Jurkat, Clone E6-1 (cell line): ENCODE measurements around the gene PTPRN2.

Experiments
- DNase-seq: peaks from one replicate; pipeline ENCODE4 v3.0.0-alpha.2; 2011; ENCODE audit warnings: low read depth, low spot score
- H3K4me3 ChIP-seq: 2 replicates; pipeline ENCODE4 v1.5.1; 2011; ENCODE audit warnings: mild to moderate bottlenecking, low read length, control low read depth, moderate library complexity

The PTPRN2 gene

DNA sequence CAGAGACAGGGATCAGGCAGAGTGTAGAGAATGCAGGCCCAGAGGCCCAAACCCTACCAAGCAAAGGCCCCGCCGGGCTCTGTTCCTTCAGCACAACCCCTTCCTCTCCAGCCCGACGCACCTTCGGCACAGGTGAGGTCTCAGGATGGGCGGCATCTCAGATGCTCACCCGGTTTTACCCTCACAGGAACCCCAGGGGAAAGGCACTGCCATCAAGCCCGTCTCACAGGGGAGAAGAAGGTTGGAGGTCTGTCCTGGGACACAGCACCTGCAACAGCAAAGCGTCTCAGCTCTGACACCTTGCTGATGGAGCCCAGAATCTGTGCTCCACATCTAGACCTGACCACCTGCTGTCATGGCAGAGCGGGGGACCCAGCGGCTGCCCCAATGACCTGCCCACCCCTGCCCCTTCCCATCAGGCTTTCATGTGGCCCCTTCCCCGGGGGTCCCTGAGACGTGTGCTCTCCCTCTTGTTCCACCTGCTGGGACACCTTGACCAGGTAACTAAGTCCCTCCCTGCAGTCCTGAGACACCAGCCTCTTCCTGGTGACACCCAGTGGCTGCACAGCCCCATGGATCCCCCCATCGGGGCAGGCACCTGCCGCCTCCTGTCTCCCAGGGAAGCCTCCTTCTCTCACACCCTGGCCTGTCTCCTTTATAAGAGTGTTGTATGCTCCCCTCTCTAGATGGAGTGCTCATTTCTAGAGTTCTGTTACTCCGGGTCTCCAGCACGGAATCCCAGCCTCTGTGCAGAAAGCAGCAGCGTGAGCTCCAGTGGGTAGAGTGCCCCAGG, 935.3 kb downstream of the PTPRN2 start:
- no peak overlapping the region for H3K4me3 ChIP-seq
- no peak for DNase-seq

DNA sequence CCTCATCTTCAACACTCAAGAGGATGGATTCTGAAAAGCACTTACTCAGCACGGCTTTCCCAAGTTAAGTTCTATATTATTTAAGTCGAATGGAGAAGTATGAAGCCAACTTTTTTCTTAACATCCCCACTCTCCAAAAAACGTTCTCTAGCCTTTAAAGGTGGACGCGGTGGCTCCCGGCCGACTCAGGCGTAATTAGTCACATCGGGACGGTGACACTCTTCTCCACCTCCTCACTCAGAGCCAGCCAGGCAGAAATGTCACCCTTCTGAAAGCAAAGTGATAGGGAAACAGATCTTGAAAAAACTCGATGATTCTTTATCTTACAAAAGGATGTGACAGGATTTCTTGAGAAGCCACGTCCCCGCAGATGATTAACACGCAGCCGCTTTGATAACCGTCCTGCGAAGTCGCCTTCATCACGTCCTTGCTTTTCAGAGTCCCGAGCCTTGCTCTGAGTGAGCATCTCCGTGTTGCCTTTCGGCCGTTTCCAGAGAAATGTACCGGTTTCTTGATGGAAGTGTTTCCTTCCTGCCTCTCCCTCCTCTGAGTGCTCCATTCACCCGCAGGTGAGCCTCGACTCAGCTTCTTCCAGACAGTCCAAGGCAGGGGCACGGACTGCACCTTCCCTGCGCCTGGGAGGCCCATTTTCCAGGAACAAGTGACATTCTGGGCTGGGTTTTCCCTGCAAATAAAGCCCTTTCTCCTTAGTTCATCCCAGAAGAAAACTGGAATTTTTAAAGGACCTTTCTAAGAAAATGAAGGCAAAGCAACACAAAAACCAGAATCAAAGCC, 936.1 kb downstream of the PTPRN2 start:
- H3K4me3 ChIP-seq = no peak overlapping the region
- no peak for DNase-seq

DNA sequence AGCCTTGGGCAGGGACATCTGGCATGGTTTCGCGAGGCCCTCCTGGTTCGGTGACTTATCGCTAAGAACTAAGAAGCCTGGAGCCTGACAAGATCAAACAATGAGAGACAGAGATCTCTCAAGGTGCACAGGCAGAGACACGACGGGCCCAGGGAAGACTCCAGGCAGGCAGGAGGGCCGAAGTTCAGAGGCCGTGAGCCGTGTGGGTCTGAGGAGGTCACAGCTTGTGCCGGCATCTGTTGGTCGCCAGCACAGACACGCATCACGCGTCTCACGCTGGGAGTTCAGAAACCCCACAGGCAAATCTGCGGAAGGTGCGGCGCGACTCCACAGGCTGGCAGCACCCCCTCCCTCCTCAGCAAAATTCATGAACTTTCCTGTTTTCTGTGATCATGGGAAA, 936.8 kb downstream of the PTPRN2 start:
- DNase-seq = no peak
- no peak overlapping the region for H3K4me3 ChIP-seq

DNA sequence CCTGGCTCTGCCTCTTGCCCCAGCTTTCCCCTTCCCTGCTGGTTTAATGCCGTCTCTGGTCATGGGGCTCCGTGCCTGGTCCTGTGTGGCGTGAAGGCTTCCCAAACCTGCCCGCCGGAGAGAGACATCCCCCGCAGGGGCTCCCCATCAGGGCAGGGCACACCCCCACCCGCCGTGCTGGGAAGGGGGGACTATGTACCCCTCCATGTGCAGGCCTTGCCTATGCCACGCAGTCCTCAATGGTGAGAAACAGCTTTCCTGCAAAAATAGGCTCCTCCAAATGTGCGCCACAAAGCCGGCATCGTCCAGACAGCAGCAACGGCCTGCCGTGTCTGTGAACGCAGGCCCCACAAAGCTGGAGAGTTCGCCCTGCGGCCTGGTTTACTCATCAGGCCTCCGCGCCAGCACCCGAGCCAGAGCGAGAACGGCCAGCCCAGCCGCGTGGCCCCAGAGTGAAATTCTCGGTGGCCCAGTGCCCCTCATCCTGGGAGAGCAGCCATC, 937.4 kb downstream of the PTPRN2 start:
- DNase-seq = no peak

DNA sequence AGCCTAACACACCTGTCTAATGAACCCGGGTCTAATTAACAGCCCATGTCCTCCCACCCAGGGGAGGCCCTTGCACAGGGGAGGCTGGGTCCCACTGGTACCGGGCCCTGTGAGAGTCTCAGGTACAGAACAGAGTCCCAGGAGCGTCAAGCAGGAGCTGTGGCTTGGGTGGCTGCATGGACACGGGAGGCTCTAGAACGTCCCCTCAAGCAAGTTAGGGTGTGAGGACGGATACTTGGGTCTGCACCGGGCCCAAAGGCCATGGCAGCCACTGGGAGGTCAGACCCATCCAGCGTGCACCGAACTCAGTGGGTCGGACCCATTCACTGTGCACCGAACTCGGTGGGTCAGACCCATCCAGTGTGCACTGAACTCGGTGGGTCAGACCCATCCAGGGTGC, 941.1 kb downstream of the PTPRN2 start:
- DNase-seq = no peak
- H3K4me3 ChIP-seq = no peak overlapping the region

More for the DNA sequence above, 937.4 kb downstream of the PTPRN2 start:
- no peak overlapping the region for H3K4me3 ChIP-seq

DNA sequence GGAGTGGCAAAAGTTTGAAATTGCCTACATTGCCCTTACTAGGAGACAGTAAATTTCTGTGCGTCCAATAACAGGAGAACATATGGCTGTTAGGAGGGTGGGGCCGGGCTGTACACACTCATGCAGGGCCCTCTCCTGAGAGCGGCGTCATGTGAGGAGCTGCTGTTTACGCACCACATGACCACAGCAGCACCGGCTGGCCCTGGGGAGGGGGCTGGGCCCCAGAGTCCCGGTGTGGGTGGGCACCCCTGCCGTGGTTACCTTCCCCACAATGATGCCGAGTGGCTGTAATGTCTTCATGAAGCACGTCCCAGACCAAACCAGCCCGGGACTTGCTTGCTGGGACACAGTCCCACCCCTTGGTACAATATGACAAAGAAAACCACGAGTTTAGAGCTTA, 942.1 kb downstream of the PTPRN2 start:
- DNase-seq = no peak
- no peak overlapping the region for H3K4me3 ChIP-seq

DNA sequence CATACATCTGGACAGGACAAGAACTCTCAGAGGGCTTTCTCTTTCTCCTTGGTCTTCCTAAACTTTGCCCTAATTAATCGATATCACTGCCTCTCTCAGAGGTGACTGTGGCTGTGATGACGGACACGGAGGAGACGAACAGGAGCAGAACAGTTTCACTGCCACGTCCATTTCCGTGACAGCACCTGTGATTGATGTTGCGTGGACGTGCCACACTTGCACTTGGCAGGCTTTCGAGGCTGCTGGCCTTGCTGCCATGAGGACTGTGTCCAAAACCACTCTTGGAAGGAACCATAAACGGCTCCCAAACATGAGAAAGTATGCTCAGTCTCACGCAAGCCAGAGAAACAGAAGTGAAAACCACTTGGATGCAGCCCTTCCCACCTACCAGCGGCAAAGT, 942.7 kb downstream of the PTPRN2 start:
- DNase-seq = no peak
- no peak overlapping the region for H3K4me3 ChIP-seq

DNA sequence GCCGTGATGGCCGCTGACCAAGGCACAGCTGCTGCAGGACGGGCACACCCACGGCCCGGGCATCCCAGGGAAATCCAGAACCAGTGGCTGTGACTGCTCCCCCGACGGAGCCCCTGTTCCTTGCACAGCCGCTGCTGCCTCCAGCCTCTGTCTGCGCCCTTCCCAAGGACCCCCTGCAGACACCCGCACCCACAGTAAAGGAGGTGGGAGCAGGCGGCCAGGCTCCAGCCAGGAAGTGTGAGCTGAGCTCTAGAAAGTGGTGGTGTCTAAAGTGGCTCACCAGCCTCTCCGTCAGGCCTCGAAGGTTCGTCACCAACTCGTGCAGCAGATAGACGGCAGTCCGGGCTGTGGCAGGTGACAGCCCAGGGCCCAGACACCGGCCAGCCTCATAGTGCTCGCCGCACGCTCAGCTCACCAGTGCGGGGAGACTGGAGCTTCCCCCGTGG, 944.1 kb downstream of the PTPRN2 start:
- no peak for DNase-seq
- H3K4me3 ChIP-seq = no peak overlapping the region

DNA sequence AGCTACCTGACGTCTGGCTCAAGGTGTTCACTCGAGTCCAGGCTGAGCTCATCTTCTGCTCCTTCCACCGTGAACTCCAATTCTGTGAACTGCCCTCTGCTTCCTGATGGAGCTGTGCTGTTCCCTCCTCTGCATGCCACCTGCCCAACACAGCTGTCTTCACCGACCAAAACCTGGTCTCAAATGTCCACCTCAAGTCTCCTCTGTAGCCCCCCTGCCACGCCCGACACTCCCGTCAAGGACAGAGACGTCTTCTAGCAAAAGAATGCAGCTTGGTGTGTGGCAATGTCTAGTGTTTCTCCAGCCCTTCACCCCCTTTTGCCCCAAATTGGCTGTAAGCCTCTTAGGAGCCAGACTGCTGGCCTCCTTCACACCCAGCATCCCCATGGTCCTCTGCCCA, 945.8 kb downstream of the PTPRN2 start:
- DNase-seq = no peak
- H3K4me3 ChIP-seq = no peak overlapping the region

DNA sequence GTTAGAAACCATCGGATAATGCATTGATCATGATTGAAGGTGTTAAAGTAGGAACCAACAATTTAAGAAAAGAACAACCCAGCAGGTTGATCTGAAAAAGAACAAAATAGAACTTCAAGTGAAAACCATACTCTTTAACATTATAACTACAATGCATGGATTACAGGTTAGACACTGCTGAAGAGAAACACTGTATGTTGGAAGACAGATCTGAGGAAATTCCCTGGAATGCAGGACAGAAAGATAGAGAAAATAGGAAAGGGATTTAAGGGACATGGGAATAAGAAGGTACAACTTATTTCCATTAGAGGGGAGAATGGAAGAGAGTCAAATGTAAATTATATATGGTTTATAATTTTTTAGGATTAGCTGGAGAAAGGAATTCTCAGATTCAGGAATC, 947.5 kb downstream of the PTPRN2 start:
- H3K4me3 ChIP-seq = no peak overlapping the region
- no peak for DNase-seq

DNA sequence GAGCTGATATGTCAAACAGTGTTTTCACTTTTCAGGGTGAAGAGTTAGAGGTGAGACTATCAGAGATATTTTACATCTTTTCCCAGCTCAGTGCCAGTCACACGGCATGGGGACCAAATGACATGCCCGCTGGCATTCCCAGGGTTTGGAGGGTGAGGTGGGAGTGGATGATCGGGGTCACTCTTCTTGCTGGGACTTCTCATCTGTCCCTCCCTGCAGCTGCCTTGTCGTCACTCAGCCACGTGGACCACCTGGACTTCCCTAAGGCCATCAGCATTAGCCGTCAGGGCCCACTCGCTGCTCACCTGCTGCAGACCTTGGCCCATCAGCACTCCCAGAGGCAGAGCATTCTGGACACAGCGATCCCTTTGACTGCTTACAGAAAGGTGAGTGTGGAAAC, 949.1 kb downstream of the PTPRN2 start:
- H3K4me3 ChIP-seq = no peak overlapping the region
- no peak for DNase-seq

DNA sequence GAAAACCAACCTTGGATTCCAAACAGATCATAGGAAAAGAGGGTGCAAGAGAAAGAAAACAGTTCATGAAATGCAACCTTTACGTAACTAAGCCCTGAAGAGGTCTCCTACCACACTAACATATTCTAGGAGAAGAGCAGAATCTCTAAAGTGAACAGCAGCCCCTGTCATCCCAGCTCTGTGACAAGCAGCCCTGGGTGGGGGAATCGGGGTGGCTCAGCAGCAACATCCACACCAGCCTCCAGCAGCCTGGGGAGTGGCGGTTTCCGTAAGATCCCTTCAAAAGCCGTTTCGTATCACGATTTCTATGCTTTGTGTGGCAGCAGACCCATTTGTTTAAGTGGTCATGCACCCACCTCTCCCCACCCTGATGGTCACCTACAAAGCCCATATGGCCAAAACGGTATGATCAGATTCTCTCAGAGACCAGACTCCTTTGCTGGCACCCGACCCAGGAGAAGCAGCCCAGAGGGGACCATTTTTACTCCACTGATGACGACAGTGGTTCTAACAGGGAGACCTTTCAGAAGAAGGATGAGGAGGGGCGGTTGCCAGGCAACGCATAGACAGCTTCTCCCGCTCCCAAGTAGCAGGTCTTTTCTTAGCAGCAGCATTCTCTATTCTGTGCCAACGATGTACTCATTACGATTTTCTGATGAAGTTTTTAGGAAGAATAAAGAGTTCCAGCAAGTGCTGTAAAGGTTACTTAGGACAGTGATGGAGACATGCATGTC, 950.2 kb downstream of the PTPRN2 start:
- no peak overlapping the region for H3K4me3 ChIP-seq
- no peak for DNase-seq

DNA sequence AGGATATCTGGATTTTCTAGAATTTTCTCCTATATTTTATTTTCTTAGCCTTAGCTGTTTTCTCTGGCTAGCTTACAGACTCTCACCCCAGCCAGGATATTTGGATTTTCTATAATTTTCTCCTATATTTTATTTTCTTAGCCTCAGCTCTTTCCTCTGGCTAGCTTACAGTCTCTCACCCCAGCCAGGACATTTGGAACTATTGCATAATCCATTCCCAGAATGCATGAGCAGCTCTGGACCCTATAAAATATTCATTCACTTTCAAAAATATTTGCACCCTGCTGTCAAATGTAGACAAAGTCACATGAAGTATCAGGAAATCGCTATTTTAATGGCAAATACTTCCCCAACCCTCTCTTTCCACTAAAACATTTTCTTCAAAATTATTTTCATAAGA, 952.0 kb downstream of the PTPRN2 start:
- DNase-seq = no peak

DNA sequence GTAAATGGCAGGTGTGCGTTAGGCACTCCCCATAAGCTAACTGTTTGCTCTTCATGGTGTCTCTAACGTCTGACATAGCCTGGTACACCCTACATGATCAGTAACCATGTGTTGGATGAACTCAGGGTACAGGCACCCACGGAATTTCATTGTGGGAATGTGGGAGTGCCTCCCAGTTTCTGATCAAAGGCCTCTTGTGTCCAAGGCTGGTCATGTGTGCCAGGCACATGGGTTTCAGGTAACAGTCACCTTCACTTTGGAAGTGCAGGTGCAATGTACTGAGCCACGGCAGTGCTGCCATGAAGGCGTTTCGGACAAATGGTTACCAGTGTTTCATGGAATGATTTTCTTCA, 952.5 kb downstream of the PTPRN2 start:
- no peak overlapping the region for H3K4me3 ChIP-seq
- DNase-seq = no peak

More for the DNA sequence above, 952.0 kb downstream of the PTPRN2 start:
- H3K4me3 ChIP-seq = no peak overlapping the region

DNA sequence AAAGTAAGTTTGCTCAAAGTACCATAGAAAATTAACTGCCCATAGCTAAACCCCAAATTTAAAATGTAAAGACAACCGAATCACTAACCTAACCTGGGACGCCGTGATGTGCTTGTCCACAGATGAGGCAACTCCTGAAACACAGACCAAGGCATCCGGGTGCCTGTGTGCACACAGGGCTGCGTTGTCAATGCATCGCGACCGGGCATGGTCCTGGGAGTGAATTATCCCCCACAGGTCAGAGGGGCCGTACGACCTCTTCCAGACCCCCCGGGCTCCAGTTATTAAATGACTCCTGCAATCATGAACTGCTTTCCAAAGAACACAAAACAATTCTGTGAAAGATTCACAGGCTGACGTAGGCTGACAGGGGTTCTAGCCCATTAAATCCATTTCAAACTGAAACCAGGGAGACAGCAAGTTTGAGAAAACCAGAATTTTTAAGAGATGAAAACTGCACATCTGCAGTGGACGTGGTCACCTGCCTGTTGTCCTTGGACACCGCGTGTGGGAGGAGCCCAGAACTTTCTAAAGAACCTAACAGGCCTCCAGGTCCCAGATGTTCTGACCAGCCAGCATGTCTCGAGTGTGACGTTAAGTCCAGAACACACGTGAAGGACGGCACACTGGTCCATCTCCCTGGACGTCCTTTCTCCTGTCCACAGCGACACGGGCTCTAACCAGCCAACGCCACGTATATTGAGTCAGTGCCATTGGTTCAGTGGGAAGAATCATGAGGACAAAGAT, 953.0 kb downstream of the PTPRN2 start:
- H3K4me3 ChIP-seq = no peak overlapping the region
- no peak for DNase-seq

DNA sequence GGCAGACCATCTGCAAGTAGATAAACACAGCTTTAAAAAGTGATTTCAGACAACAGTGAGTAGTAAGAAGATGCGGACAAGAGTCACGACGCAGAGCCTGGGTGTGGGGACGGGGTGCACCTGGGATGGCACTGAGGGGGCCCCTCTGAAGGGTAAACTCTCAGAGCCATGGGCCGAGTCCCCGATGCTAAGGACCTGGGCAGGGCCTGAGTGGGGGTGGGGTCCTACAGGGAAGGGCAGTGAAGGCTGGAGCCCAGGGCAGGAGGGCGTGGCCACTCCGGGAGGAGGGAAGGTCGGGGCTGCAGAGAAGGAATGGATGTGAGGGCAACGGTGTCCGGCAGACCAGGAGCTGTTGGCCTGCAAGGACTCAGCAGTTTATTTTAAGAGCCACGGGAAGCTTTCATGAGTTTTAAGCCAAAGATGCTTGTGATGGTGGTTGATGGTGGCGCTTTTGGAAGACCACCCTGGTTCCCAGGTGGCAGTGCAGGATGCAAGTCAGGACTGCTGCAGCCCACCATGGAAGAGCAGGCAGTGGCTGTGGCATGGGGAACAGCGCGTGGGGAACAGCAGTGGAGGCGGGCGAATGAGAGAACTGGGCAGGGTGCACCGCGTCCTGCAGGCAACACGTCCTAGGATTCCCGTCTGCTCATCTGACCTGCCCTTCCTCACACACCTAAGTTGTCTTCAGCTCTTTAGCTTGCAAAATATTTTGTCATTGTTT, 954.0 kb downstream of the PTPRN2 start:
- no peak overlapping the region for H3K4me3 ChIP-seq
- no peak for DNase-seq

DNA sequence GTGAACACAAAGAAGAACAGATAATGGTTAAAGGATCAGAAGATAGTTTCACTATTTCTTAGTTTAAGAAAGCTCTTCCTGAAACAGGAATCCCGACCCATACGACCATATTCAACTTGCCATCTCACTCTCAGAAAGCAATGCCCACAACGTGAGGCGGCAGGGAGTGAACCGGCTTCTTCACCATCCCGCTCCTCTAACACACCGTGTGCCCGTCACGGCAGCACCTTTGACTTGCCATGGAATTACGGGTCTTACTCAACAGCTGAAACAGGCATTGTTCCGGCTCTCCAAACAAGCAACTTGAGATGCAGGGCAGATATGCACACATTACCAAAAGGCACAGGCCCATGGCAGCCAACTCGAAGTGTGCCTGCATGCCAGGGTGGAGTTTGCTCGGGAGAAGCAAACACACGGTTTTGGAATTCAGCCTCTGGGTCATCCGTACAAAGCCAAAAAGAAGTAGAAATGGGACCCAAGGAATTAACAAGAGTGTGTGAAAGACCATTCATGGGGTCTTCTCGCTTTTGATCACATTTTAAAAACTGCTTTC, 957.2 kb downstream of the PTPRN2 start:
- no peak for DNase-seq
- no peak overlapping the region for H3K4me3 ChIP-seq

DNA sequence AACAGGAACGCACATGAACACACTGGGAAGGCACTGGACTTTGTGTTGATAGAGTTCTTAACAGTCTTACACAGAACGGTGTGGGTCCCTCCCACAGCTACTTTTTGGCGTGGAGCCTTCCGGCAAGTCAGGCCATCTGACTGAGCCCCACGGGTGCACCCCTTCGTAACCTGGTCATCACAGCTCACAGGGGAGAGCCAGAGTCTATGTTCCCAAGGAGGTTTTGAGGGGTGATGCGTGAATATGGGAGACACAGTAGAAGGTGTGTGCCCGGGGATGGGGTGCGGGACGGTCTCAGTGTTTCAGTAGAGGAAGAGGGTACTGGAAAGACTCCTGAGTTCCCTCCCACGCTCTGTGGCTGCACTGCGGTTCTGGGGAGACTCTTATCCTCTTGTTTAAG, 959.2 kb downstream of the PTPRN2 start:
- DNase-seq = no peak
- no peak overlapping the region for H3K4me3 ChIP-seq
